HG02870 (cell line): ENCODE results near the gene SMARCD1.
A peak's percentile ranks its signal among the peaks of the same experiment; 100 is the strongest.

Source experiments
- ATAC-seq: cut with Tn5 transposase; IDR thresholded peaks from one replicate; pipeline ENCODE4 v1.9.1; 2021; ENCODE audit warnings: mild to moderate bottlenecking, moderate library complexity; ENCODE audit not compliant: unreplicated experiment

SMARCD1 gene

DNA sequence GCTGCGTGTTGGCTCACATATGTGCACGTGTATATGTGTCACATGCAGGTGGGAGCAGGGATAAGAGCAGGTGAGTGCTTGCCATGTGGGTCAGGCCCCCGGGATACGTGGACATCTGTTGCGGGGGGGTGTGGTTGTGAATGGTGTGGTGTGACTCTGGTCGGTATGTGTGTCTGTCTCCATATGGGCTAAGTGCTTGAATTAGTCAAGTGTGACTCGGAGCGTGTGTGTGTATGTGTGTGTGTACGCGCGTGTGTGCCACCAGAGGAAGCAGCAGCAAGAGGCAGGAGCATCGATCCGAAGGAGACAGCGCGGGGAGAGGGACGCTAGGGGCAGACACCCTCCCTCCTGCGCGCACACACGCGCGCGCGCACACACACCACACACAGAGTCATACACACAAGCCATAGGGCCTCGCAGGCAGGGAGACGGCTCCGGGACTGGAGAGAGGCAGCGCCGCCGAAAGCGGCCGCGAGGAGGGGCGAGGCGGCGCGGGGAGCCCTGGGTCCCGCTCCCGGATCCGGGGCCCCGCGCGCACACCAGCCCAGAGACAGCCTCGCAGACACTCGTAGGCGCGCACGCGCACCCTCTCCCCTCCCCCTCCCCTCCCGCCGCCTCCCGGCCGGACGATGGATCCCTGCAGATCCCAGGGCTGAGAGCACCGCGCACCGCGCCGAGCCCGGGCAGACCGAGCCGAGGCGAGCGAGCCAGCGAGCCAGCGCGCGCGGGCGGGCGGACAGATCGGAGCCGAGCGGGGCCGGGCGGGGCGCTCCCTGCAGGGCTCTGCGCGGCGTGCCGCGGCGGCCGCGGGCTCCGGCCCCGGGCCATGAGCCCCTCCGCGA, 27.9 kb upstream of the SMARCD1 start, which contains the start of gene ASIC1:
Gene ASIC1 (plus strand): TSS at position 597 of the 842 bp plus-strand sequence. CDS start 1,171 bp downstream, outside the sequence.
- ATAC-seq: no peak

DNA sequence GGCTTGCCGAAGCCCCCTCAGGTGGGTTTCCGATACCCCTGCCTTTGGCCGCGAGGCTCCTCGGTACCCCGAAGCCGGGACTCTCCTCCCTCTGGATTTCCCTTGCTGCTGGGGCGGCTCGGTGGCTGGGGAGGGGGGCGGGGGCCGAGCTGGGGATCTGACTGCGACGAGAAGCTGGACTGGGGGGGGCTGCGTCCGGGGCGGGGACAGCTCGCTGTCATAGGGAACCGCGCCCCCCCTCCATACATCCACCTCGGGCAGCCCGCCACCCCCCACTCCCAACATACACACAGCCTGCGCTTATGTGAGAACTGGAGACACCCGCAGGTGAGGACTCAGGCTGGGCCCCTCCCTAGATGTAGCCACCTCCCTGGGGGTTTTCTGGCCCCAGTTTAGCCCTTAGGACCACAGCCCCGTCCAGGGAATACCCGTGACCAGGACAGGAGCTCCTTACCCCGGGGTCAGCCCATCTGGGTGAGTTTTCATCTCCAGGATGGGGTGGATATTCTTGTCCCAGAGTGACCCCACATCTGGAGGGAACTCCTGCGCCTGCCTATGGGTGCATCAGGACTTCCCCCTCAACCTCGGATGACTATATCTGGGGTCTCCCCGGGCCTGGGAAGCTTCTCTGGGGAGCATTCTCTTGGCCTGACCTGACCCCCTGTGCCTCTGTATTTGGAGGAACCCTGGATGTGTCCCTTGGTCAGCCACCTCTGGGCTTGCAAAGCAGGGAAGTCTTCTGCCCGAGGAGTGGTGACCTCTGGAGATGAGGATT, 27.1 kb upstream of the SMARCD1 start:
- ATAC-seq: no peak

DNA sequence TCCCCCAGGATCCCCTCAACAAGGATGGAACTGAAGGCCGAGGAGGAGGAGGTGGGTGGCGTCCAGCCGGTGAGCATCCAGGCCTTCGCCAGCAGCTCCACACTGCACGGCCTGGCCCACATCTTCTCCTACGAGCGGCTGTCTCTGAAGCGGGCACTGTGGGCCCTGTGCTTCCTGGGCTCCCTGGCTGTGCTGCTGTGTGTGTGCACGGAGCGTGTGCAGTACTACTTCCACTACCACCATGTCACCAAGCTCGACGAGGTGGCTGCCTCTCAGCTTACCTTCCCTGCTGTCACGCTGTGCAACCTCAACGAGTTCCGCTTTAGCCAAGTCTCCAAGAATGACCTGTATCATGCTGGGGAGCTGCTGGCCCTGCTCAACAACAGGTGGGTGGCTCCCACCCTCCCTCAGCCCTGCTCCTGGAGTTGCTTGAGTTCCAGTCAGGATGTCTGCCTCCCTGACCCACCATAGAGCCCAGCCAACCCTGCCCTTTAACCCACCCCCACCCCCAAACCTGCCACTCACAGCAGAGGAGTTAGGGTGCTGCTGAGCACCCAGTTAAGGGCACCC, 26.3 kb upstream of the SMARCD1 start:
- ATAC-seq: no peak

DNA sequence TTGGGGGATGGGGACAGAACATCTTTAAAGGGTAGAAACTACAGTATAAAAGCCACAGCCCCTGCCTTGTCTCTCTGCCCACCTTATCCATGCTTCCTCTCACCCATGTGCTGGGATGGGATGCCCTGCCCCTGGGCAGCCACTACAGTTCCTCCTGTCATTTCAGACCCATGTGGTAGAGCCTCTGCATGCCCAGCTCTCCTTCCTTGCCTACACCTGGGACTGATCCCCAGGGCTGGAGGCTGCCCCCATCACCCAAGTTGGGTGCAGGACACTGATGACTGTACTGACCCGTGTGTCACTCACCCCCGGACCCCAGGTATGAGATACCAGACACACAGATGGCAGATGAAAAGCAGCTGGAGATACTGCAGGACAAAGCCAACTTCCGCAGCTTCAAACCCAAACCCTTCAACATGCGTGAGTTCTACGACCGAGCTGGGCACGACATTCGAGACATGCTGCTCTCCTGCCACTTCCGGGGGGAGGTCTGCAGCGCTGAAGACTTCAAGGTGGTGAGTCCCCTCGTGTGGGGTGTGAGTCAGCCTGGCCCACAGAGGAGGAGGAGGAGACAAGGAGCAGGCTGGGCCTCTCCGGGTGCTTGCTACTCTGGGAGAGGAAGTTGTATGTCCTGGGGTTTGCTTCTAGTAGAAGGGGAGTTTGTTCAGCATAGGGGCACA, 25.6 kb upstream of the SMARCD1 start:
- no peak for ATAC-seq

DNA sequence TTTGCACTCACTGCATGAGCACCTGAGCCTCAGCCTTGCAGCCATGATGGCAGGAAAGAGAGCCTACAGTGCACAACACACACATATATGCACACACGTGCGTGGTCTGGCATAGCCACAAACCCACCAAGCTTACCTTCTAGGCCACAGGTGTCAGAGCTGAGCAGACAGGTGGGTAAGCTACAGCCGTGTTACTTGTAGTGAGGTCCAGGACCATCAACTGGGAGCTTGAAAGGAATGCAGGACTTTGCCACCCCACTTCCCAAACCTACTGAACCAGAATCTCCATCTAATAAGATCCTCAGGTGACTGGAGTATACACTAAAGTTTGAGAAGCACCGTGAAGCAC, 25.0 kb upstream of the SMARCD1 start:
- ATAC-seq: no peak

DNA sequence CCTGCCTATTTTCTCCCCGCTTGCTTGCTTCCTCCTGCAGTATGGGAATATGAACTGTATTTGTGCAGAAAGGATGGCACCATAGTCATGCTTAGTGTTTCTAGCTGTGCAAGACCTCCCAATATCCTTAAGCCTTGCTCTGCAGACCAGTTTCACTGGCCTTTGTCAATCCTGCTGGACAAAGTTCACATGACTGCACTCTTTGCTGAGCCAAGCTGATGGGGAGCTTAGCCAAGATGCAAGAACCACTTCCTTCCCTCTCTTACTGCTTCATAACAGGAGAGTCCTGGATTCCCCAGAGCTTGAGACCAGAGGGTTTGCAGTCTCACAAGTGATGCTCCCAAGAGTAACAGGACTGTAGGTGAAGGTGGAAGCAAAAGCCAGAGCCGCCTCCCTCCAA, 24.0 kb upstream of the SMARCD1 start:
- ATAC-seq: no peak

DNA sequence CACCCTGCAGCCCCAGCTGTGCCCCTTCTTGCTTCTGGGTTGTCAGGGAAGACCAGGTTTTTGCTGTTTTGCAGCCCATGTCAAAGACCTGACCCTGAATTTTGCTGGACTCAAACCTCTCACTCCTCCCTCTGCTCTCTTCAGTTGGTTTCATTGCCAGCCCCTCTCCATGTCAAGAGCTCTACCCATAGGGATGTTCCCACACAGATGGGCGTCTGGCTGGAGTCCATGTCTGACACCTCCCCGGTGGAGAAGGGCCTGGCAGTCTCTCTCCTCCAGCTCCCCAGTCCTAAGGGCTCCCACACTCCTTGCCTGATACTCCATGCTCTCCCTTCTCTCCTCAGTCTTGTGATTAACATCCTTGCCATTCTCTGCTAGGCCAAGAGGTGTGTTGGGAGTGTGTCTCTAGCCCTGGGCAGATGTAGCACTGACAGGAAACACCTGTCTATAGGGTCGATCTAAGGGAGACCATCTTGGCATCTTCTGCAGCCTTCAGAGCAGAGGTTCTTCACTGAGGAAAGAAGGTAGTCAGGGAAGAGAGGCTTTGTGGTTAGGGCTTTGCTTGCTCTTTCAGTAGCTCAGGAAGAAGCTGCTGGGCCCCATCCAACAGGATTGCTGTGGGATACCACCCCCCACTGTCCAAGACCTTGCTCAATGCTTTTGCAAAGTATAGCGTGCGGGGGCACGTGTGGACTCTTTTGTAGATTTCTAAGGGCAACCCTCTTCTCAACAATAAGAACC, 23.0 kb upstream of the SMARCD1 start:
- ATAC-seq: no peak

DNA sequence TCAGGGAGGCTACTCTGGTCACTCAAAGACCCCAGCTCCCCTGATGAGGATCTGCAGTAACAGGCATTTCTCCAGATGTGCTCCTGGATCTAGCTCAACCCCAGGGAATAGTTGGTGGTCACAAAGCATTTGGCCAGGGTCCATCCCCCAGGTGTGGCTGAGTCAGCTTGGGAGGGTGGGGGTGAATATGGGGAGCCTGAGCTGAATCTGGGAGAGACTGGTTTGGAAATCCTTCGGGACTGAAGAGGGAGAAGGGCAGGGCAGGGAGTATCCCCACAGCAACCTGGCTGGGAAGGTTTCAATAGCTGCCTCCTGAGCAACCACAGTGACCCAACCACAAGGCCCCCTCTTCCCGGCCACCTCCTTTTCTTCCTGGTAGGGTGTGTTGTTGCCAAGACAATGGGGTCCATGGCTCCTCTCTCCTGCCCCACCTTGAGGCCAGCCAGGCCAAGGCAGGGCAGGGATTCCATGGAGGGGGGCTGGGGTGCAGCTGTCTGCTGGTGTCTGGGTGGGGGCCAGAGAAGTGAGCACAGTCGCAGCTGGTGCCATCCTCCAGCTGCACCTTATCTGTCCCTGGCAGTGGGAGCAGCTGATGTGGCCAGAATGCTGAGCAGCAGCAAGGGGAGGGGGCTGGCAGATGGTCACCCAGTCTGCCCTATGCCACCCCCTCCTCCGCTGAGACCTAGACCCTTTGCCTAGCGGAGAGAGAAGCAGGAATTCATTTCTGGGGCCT, 22.2 kb upstream of the SMARCD1 start:
- no peak for ATAC-seq

DNA sequence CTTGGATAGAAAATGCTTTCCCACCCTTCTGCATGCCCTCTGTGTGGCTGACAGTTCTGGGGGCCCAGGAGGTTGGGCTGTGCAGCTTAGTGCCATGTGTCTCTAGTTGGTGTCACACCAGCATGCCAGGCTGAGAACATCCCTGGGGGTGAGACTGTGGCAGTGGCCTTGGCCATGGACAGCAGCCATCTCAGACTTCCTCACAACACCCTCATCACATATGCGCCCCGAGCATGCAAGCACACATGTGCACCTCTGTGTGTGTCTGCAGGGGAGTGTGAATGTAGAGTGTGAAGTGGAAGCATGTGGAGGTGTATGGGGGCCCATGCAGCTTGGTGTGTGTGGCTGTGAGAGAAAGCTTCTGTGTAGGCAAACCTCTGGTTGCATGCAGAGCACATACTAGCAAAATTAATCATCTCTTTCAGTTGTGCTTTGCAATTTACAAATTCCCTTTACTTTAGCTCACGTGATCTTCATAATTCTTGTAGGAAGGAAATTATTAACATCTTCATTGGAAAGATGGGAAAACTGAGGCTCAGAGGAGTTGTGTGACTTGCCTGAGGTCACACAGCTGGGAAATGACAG, 19.3 kb upstream of the SMARCD1 start:
- no peak for ATAC-seq

DNA sequence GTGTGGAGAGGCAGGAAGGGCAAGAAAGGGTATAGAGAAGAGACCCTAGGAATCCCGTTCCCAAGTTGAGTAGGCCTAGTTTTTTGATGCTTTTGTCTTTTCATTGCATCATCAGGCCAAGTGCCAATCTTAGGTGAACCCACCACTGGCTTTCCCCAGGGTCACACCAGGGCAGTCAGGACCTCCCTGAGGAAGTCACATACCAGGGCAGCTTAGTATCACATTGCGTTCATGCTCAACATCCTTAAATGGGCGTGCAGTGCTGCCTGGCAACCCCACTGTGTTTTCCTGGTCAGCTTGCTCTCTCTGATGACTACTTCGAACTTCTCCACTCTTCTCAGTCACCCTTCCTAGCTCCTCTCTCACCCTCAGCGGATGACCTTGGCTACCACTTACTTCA, 18.7 kb upstream of the SMARCD1 start:
- ATAC-seq: no peak

DNA sequence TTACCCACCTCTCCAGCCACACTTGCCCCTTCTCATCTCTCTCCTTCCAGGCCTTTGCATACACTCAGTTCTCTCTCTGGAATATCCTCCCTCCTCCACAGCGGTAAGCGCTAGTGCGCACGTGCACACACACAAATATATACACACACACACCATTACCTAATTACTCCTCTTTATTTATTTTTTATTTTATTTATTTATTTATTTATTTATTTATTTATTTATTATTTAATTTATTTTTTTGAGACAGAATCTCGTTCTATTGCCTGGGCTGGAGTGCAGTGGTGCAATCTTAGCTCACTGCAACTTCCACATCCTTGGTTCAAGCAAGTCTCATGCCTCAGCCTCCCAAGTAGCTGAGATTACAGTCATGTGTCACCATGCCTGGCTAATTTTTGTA, 16.1 kb upstream of the SMARCD1 start:
- ATAC-seq: no peak

DNA sequence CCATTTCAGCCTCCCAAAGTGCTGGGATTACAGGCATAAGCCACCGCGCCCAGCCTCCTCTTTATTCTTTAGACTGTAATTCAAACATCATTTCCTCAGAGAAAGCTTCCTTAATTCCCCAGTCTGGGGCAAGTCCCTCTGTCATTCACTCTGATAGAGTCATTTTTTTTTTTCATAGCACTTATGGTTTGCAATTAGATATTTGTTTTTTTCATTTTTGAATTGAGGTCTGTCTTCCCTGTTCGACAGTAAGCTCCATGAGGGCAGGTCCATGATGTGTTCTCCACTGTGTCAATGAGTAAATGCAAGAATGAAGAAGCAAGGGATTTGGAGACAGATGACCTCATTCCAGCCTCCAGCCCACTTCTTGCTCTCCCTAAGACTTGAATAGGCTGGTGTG, 15.6 kb upstream of the SMARCD1 start:
- ATAC-seq: no peak

DNA sequence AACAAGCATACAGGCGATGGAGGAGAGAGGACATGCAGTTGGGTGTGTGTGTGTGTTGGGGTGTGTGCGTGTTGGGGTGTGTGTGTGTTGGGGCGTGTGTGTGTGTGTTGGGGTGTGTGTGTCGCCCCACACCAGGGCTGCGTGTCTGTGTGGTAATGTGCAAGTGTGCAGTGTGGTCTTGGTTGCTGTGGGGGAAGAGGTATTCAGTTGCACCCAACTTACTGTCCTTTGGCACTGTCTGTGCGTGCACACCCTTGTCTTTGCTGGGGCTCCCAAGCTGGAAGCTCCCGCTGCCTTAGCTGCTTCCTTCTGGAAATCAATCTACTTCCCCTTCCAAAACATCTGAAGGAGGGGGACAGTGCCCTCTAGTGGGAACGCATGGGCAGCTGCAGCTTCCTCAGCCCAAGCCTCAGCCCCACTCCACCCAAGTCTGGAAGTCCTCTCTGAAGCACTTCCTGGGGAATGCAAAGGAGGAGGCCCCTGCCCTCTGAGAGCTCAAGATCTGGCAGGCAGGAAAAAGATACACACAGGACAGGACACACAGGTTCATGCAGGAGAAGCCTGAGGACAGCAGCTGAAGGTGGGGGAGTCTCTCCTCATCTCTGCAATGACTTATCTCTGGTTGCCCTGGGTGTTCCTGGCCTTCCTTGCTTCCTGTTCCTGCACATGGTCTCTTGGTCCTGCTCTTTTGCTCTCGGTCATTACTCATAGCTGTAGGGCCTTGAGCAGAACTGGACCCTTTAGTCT, 14.7 kb upstream of the SMARCD1 start:
- no peak for ATAC-seq

DNA sequence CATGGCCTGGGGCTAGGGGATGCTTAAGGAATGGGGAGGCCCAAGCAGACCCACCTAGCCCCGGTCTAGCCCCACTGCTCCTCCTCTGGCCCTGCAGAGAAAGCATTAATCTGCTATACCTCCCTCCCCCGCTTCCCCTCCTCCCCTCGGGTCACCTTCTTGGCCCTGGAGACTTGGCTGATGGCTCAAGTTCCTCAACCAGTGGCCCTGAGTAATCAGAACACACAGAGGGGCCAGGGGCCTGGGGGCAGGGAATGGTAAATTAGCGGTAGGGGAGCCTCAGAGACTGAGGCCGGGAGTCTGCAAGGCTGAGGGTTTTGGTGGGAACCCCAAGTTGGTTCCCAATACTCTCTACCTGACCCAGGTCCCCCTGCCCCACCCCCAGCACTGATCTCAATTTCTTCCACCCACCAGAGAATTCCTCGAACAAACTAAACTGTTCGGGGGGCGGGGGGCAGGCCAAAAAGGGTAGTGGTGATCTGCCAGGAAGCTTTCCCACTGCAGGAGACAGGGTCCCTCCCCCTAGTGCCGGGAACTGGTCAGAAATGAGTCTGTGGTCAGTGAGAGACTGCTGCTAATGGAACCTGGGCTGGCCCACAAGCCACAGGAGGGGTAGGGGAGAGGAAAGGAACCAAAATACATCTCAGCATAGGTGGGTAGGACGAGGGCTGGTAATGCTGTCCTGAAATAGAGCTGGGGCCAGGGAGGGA, 12.8 kb upstream of the SMARCD1 start:
- ATAC-seq: no peak

DNA sequence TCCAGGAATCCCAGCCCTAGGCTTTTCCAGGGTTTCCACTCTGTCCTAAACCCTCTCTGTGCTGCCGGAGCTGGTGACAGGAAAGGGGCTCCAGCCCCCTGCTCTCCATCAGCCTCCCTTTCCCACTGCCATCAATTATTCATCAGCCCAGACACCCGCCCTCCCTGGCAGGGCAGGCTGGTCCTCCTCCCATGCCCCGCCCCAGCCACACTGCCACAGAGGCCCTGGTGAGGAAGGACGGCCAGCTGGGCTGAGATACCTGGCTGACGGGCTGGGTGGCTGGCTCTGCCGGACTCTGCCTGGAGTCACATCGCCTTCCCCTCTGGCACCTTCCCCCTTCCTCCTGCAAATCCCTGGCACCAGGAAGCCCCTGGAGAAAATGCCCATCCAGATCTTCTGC, 11.9 kb upstream of the SMARCD1 start:
- ATAC-seq: no peak

DNA sequence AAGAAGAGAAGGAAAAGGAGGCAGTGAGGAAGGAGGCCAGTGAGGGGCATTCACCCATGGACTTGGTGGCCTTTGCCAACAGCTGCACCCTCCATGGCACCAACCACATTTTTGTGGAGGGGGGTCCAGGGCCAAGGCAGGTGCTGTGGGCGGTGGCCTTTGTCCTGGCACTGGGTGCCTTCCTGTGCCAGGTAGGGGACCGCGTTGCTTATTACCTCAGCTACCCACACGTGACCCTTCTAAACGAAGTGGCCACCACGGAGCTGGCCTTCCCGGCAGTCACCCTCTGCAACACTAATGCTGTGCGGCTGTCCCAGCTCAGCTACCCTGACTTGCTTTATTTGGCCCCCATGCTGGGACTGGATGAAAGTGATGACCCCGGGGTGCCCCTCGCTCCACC, 11.4 kb upstream of the SMARCD1 start:
- no peak for ATAC-seq

DNA sequence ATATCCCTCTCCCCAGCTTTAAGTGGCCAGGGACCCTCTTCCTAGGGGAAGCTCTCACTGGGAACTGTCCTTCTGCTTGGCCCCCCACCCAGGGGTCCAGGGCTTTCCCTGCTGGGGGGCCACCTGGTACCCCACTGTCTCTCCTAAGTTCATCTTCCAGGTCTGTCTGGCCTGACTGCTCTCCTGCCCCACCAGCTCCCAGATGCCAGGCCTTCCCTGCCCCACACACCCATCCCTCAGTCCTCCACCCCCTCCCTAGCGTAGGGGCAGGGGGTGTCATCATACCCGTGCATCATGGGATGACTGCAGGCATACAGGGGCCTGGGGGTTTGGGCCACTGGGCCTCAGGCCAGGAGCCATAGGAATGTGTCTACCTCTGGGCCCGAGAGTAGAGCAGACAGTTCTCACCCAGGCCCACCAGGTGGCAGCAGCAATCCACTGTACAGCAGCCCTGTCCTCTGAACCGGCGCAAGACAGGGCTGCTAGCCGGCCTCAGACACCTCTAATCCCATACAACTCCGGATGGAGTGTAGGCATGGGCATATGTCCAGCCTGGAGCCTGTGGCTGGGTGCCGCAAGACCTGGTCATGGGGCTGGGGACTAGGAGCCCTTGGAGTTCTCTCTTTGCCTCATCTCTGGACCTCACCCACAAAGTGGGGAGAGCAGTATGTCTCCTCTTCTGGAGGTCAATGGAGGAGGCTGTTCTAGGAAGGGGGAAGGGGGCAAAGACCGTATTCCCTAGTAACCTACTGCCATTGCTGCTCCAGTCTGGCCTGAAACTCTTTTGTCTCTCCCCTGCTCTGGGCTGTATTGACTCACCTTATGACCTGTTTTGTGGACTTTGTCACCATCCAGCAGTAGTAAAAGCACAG, 10.0 kb upstream of the SMARCD1 start:
- ATAC-seq: peak; percentile 83
